NCI-H2196 treated with DMSO at 0.1 percent for 48 hours (cell line): ENCODE results near the gene LRP1B.
"Not testable (repeated sequence)": the region's sequence is repeated elsewhere in the genome, so short reads cannot be mapped to it uniquely, and the experiment has no call there.

Experiments
- DNase-seq: peaks from one replicate; lab custom pipeline; 2025; ENCODE audit not compliant: unreplicated experiment; lab: John Stamatoyannopoulos, UW

The LRP1B gene

DNA sequence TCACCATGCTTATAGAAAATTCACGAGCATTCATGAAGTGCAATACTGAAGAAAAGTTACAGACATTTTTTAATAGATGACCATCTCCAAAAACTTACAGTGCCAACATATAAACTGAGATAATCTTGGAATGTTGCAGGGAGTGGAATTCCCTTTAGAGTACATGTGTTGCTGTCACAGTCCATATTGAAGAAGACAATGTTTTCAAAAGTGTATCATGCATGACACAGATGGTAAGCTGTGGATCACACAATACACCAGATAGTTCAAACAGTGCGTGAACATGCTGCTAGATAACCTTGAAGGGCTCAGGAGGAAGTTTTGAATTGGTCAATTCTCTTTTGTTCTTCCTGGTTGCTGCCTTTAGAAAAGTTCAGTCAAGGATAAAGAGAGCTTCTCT lies 1706.3 kb downstream of the LRP1B start:
- DNase-seq, result no peak

DNA sequence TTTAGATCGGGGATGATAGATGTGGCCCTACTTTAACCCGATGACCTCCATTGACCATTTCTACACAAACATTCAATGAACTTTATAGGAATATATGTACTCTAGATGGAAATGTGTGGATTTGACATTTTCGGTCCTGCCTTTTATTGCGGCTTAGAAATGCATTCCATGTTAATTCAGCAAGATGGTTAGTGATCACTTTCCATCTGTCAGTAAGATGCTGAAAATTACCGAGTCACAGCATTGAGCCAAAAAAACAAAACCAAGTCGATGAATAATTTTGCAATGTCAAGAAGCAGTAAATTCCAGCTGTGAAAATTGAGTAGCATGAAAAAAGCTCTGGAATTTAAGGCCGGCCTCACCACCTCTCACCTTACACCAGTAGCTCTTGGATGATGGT lies 1708.1 kb downstream of the LRP1B start:
- DNase-seq, result no peak

DNA sequence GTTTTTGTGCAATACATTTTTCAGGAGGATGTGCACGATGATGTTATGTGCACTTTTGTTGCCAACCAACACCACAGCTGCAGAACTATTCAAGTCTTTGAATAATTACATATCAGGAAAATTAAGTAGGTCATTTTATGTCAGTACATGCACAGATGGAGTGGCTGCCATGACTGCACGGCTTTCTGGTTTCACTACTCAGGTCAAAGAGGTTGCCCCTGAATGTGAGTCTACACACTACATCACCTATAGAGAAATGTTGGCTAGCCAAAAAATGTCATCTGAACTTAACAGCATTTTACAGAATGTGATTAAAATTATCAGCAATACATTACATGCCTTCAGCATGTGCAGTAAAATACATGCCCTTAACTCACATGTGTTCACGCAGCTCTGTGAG lies 1713.3 kb downstream of the LRP1B start:
- no peak for DNase-seq

DNA sequence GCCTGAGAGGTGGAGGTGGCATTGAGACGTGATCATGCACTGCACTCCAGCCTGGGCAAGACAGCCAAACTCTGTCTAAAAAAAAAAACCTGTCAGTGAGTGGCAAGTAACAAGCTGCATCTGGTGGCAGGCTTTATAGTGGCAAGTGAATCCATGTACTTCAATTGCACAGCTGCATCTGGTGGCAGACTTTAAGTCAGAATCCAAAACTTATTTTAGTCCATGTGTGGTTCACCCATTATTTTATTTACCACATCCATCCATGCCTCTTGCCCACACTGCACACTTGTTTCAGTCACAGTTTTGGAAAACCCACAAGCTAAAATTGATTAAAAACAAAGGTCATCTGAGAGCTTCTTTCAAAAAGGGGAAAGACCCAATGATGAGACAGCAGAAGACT lies 1714.2 kb downstream of the LRP1B start:
- no peak for DNase-seq

DNA sequence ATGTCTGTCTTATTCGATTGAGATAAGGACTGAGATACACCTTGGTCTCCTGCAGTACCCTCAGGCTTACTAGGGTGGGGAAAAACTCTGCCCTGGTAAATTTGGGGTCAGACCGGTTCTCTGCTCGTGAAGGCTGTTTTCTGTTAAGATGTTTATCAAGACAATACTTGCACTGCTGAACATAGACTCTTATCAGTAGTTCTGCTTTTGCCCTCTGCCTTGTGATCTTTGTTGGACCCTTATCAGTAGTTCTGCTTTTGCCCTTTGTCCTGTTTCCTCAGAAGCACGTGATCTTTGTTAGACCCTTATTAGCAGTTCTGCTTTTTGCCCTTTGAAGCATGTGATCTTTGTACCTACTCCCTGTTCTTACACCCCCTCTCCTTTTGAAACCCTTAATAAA lies 1715.8 kb downstream of the LRP1B start:
- DNase-seq, result not testable (repeated sequence)

DNA sequence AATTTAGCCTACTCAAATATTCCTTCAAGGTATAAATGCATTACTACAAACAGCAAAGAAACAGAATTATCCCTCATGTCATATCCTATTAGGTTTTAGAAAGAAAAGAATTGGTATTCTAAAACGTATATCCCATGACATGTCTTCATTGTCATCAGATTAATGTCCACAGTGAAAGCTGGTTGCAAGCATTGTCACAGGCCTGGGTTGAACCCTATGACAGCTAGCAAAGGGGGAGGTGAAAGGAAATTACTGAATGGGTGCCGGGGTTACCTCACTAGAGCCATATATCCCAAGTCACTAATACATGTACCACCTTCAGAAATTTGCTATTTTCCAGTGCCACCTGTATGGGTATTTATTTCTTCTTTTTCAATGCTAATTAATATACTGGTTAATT lies 1720.1 kb downstream of the LRP1B start:
- DNase-seq, result no peak

DNA sequence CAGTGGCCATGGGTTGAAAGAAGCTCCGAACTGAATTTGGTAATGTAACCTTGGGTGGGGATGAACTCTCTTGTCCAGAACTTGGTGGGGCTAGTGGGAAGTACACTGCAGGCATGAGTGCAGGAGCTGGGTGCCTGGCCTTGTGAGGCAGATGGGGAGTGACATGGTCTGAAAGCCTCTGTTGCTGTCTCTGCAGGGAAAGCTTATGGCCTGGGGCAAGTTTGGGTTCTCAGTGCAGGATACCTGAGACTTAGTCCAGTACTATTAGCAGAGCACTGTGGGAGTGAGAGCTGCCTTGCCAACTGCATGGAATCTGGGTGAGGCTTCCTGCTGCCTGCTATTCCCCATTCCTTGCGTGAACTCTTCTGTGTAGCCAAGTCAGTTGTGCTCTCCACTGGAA lies 1729.8 kb downstream of the LRP1B start:
- no peak for DNase-seq

DNA sequence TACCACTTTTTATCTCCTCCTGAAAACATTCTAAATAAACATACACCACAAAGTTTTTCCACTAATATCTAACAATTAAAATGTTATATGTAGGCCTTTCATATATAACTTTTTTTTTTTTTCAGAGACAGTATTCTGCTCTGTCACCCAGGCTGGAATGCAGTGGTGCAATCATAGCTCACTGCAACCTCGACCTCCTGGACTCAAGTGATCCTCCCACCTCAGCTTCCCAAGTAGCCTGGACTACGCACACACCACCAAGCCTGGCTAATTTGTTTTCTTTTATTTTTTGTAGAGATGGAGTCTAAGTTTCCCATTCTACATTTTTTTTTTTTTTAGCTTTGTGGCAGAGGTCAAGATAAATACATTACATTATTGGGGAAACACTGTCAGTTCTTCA lies 1738.0 kb downstream of the LRP1B start:
- DNase-seq, result no peak

DNA sequence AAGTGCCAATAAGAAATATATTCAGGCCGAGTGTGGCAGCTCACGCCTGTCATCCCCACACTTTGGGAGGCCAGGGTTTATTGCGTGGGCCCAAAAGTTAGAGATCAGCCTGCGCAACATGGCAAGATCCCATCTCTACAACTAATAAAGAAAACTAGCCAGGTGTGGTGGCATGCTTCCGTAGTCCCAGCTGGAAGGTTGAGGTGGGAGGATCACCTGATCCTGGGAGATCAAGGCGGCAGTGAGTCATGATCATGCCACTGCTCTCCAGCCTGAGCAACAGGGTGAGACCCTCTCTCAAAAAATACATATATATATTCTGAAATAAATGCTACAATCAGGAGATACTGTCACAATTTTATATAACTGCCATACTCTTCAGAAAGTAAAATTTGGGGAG lies 1745.9 kb downstream of the LRP1B start:
- no peak for DNase-seq

DNA sequence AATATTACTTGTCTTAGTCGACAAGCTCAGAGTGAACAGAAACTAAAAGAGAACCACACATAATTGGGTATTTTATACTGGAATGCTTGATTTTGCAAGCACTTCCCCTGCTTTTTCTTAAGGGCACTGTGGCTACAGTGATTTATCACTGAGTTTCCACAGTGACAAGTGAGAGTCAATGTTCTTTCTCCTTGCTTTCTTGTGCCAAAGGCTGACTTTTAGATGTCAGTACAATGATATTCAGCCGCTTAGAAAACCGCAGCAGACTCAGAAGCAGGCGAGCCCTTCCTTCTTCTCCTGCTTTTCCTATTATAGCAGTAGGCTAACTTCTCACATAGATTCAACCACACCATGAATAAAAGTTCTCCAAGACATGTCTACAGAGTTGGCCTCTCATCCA lies 1747.0 kb downstream of the LRP1B start:
- no peak for DNase-seq

DNA sequence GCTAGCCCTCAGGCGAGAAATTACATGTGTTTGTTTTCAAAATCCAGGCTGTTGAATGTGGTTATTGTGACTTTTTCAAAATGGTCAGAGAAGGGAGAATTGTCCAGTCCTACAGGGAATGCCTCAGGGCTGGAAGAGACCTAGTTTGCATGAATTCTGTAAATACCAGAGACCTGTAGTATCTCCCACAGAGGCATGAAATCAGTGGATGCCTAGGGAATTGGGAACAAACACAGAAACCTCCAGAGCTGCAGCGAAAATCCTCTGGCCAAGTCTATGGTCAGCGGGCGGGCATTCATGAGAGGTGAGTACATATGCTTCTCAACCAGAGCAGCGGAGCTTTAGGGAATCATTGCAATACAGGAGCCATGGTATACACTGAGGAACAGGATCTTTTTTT lies 1754.1 kb downstream of the LRP1B start:
- DNase-seq, result no peak

DNA sequence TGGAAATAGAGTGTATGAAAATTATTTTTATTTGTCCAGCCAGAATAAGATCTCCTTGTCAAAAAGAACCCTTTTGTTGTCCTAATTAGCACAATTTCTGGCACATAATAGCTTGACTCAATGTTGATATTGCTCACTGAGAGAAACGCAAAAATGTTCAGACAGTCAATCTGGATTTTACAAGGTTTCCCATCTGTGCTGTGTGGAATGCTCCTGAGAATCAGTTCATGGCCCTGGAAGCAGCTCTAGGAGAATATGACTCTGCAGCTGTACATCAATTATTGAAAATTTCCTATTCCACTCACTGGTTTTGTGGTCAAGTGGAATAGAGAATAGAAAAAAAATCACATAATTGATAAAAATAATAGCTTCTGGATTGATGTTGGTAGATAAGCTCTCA lies 1767.7 kb downstream of the LRP1B start:
- DNase-seq, result no peak

DNA sequence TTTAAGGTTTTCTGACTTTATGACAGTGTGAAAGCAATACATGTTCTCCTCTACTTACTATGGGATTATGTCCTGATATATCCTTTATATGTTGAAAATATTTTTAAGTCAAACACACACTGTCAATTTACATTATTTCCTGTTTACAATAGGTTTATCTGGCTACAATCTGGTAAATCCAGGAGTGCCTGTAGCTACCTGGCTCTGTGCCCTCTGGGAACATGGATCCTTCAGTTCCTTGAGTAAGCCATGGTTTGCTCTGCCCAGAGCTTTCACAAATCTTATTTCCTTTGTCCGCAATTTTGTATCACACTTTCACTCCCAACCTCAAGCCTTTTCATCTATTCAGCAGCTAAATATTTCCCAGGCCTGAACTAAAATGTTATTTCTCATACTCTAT lies 1768.5 kb downstream of the LRP1B start:
- DNase-seq, result no peak

DNA sequence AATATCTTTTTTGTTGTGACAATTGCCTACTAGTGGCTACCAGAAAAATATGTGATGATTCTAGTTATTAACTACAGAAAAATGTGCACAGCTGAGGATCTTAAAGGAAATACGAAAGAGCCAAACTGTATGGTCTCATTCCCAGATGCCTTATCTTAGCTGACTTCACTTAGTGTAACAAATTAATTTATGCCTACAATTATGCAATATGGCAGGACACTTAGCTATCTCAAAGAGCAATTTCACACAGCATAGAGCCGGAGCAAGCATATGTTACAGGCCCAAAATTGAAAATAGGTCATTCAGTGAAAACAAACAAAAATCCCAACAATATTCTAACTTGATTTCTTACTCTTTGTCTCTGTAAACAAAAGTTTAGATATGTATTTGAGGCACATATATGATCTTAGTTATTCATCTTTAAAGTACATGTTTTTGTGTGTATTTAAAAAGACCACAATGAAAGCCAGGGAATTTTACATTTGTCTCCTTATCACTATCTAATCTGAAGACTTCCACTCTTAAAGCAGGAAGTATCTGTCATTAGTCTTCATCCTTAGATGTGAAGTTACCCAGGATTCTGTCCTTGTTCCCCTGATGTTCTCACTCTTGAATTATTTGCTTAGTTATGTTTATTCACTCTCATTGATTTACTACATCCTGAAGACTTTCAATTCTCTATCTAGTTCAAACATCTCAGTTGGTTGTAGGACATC lies 1771.6 kb downstream of the LRP1B start:
- no peak for DNase-seq

DNA sequence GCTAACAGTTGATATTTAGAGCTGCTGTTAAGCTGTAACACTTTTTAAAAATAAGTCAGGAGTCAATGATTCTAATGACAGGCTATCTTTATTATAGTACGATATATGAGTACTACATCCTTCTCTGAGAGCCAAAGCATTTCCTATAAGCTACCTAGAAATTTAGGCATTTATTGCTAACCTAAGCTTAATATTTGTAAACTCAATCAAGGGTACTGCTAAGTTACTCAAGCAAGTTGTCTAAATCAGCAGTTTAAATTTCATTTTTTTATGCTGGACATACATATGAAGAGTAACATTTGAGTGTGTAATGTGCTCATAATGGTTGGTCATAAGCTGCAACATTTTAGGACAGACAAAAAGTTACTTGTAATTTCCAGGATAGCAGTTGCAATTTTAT lies 1774.1 kb downstream of the LRP1B start:
- DNase-seq, result no peak

DNA sequence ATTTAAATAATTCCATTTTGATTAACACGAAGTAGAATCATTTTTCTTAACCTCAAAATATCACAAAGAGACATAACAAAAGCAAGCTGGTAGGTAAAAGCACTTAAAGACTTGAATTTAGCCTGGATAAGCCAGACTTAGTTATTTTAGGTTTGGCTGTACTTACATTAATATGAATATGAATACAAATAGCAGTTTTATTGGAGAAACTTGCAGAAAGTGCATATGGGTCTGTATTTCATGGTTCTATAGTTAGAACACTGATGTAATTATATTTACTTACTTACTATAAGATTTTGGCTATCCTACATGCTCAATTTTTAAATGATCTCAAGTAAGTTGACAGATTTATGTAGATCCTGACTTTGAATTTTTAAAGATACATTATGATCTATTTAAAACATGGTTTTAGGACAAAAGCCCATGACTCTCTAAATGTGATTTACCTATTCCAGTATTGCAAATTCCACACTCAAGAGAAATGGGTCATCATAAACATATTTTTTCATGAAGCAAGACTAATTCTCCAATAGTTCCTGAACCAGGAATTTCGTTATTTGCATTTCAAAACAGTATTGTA lies 1775.2 kb downstream of the LRP1B start:
- no peak for DNase-seq

DNA sequence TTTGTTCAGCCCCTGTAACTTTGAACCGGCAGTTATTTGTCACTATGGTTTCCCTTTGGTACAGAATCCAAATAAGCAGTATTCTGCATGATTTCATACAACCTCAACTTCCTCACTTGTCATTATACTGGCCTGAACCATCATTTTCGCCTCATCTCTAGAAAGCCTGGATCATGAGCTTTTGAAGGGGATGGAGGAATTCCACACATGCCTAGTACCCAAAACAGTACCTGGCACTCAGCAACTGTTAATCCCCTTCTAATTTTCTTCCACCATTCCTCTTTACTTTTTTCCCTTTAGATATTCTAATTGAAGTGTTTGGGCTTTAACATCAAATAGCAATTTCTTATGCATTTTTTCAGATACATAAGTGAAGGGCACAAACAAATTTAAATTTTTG lies 1776.3 kb downstream of the LRP1B start:
- no peak for DNase-seq

DNA sequence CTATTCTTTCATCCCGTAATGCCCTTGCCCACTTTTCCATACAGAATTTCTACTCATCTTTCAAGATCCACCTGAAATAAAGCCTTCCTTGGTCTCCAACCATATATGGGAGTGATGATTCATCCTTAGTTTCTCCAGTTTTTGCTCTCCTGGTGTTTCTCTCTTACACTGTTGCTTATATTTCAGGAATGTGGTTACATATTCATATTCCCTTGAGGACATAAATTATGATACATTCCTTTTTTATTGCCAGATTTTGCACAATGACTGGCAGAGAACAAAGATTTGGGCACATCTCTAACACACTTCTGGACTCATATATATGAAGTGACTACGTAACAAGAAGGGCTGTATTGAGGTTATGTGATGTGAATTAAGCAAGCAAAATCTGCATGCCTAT lies 1777.3 kb downstream of the LRP1B start:
- no peak for DNase-seq

DNA sequence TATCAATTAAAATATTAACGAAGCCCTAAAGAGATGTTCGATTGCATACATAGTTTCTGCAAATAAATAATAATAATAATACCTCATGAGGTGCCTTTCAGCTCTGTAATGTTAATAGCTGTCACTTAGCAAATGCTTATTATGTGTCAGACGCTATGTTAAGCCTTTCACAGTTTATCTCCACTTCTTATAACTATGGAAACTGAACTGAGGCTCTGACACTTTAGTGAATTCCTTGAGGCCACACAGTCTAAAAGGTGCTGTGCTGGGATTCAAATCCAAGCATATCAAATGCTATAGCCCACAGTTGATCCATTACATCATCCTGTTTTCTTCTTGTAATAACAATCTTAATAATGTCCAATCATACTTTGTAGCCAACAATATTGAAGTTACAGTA lies 1779.1 kb downstream of the LRP1B start:
- DNase-seq, result no peak

DNA sequence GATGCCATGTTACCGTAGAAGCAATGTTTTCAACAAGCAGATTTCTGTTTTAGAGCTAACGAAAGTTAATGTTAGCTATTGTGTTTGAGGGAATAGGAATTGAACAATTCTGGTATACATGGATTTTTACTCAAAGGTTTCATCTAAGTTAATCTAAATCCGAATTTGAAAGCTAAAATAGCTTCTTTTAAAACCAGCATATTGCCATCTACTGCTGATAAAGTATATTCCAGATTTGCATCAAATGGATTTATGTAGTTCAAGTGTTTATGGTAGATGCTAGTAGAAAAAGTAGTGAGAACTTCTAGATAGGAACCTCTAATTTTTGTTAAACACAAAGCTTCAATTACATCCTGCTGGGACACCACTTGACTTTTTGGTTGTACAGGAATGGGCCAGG lies 1781.1 kb downstream of the LRP1B start:
- no peak for DNase-seq

DNA sequence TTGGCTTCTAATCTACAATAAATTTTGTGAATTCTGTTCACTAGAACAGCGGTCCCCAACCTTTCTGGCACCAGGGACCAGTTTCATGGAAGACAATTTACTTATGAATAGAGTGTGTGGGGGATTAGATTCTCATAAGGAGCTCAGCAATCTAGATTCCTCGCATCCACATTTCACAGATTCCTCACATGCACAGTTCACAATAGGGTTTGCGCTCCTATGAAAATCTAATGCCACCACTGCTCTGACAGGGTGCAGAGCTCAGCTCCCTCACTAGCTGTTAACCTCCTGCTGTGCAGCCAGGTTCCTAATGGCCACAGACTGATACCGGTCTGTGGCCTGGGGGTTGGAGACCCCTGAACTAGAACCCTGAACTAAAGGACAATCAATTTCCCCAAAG lies 1782.0 kb downstream of the LRP1B start:
- no peak for DNase-seq

DNA sequence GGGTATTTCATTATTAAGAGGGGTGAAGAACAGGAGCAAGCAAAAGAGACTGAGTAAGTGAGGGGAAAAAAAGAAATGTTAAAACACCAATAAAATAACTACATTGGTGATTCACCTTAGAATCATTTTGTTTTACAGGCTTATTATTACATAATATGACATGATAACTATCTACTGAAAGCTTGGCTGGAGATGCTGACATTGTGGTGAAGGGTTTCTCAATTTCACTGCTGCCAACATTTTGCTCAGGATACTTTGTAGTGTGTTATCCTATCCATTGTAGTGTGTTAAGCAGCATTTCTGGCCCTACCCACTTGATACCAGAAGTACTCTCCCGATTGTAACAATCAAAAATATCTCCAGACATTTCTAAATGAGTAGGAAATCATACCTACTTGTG lies 1786.0 kb downstream of the LRP1B start:
- no peak for DNase-seq

DNA sequence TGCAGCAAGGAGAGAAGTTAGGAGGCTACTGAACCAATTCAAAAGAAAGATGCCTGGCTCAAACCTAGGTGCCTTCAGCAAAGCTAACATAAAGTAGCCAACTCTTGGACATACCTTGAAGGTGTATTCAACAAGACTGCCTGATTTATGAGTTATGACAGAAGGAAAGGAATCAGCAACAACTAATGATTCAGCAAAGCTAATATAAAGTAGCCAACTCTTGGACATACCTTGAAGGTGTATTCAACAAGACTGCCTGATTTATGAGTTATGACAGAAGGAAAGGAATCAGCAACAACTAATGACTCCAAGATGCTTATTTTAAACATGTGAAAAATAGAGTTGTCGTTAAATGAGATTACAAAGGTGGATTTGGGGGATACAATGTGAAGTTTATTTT lies 1786.5 kb downstream of the LRP1B start:
- DNase-seq, result not testable (repeated sequence)
